Measurements from ENCODE around the gene ZNF653.

DNA sequence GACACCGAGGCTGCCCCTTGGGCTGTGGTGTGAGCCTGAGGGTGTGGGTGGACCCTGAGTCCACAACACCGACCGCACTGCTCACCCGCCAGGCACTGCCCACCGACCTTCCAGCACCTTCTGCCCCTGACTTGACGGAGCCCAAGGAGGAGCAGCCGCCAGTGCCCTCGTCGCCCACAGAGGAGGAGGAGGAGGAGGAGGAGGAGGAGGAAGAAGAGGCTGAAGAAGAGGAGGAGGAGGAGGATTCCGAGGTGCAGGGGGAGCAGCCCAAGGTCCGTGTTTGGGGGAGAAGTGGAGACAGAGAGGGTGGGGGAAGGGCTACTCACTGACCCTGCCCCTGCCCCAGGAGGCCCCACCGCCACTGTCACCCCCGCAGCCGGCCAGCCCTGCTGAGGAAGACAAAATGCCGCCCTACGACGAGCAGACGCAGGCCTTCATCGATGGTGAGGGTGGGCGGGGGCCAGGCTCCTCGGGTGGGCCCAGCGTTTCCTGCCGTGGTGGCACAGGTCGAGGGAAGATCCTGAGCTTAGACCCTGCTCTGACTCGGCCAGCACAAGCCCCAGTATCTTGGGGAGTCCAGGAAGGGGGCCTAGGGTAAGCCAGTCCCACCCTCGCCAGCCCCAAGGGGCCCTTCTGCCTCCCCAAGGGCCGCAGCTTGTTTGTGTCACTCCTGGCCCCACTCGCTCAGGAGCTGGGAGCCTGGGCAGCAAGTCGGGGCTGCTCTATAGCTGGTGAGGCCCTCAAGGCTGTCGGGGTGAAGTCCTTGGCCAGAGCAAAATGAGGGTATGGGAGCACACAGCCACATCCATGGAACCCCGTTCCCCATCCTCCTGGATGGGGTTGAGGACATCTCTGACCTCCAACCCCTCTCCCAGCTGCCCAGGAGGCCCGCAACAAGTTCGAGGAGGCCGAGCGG, 58.0 kb downstream of the ZNF653 start:
- no peak for TF ChIP-seq POLR2A (IDR thresholded peaks at IDR 0.05; ENCODE audit: low read depth, low read length)
- TF ChIP-seq CTCF (IDR thresholded peaks at IDR 0.05; ENCODE audit: extremely low read depth in 1 of 2, insufficient read depth in 1 of 2, low read depth in 1 of 2, low read length in 2 of 2) = no peak
- TF ChIP-seq POLR2AphosphoS5 (IDR thresholded peaks at IDR 0.05; ENCODE audit: insufficient read depth, low read depth, low read length) = no peak
- no peak for TF ChIP-seq EZH2 (IDR thresholded peaks at IDR 0.05; ENCODE audit: borderline replicate concordance, low read depth, low read length, severe bottlenecking)
- TF ChIP-seq MYC (IDR thresholded peaks at IDR 0.05; ENCODE audit: low read depth, low read length) = no peak
- TF ChIP-seq JUN (IDR thresholded peaks at IDR 0.05; ENCODE audit: borderline replicate concordance, insufficient read depth, insufficient read length, low read depth) = no peak
- no peak for TF ChIP-seq MAX (IDR thresholded peaks at IDR 0.05; ENCODE audit: insufficient read depth, insufficient read length)
- TF ChIP-seq GATA2 (IDR thresholded peaks at IDR 0.05; ENCODE audit: insufficient read depth, insufficient read length, low read depth, low read length) = no peak
- TF ChIP-seq FOS (IDR thresholded peaks at IDR 0.05; ENCODE audit: borderline replicate concordance, insufficient read depth, low read length) = no peak
